HepG2 (cell line): Measurements from ENCODE around the gene EPC2. TPM values are rescaled to one million over a fixed set of nuclear protein-coding genes. Genes with fewer than 3 reads are reported as not detected.

ENCODE experiments used
- GATAD1 ChIP-seq: IDR thresholded peaks from 2 replicates; pipeline ENCODE4 v1.6.1; 2016; ENCODE audit warnings: missing genetic modification reagents, missing compliant biosample characterization
- KLF15 ChIP-seq: sonication (generic); formaldehyde crosslinking; IDR thresholded peaks from 2 replicates; pipeline ENCODE4 v1.8.1; 2023; ENCODE audit warnings: borderline replicate concordance, mild to moderate bottlenecking, inconsistent platforms, missing genetic modification reagents, mixed read lengths
- MLXIP ChIP-seq: sonication (generic); formaldehyde crosslinking; IDR thresholded peaks from 2 replicates; pipeline ENCODE4 v1.9.0; 2021; ENCODE audit warnings: missing genetic modification reagents, borderline replicate concordance
- POLR2AphosphoS2 ChIP-seq: IDR thresholded peaks from 2 replicates; pipeline ENCODE4 v1.6.1; 2011; ENCODE audit warnings: low read depth, low read length, improper control_type of control experiment
- RXRA ChIP-seq: sonication (generic); formaldehyde crosslinking; IDR thresholded peaks from 2 replicates; pipeline ENCODE4 v1.5.1; 2020; ENCODE audit warnings: missing genetic modification reagents
- SETDB1 ChIP-seq: sonication (generic); formaldehyde crosslinking; IDR thresholded peaks from 2 replicates; pipeline ENCODE4 v1.5.1; 2020; ENCODE audit warnings: missing genetic modification reagents, mild to moderate bottlenecking, borderline replicate concordance
- SUZ12 ChIP-seq: fragments of 150-350 bp; IDR thresholded peaks from 2 replicates; pipeline ENCODE4 v1.6.1; 2014; ENCODE audit warnings: low read depth, low read length
- ZBTB37 ChIP-seq: sonication (generic); formaldehyde crosslinking; IDR thresholded peaks from 2 replicates; pipeline ENCODE4 v1.4.0; 2020; ENCODE audit warnings: mild to moderate bottlenecking, missing genetic modification reagents
- ZNF768 ChIP-seq: sonication (generic); formaldehyde crosslinking; IDR thresholded peaks from 2 replicates; pipeline ENCODE4 v1.4.0; 2020; ENCODE audit warnings: missing genetic modification reagents
- polyA plus RNA-seq, 8 experiments: library from polyadenylated mRNA; depleted of rRNA in 3 of 8; stranded (reverse) in 7 of 8; unstranded in 1 of 8; fragments of >200 nt; fragmentation: Illumina TruSeq in 4 of 8; extraction: Trizol in 4 of 8; gene quantifications; 2 replicates each; pipeline versions ENCODE4 v1.2.1 to v1.2.3, GENCODE V29; 2011 to 2016; ENCODE audit warnings: low read depth in 4 of 8, missing spikeins in 1 of 8, mixed read lengths in 1 of 8; ENCODE audit not compliant: insufficient read depth in 1 of 8
- total RNA-seq, 5 experiments: library from RNA; depleted of rRNA; stranded (reverse); fragments of >200 nt; fragmentation: Illumina TruSeq; extraction: Trizol; gene quantifications; 2 replicates each; pipeline ENCODE4 v1.2.3, GENCODE V29; 2016; ENCODE audit warnings: low read depth in 1 of 5
- TF ChIP-seq, protein P1 (sequence below): sonication (generic); formaldehyde crosslinking; IDR thresholded peaks from 2 replicates; pipeline ENCODE4 v1.8.0; 2022; ENCODE audit warnings: missing genetic modification reagents, mild to moderate bottlenecking, moderate library complexity, borderline replicate concordance
- TF ChIP-seq, protein P2 (sequence below): sonication (generic); formaldehyde crosslinking; IDR thresholded peaks from 2 replicates; pipeline ENCODE4 v1.9.0; 2021; ENCODE audit warnings: mild to moderate bottlenecking, missing genetic modification reagents

The EPC2 gene
- total and polyA plus RNA-seq, 2 of the 13 experiments (the other 11 are each of a cell fraction or from before 2014, with no cell fraction given): 20.5 to 22.0 TPM

DNA sequence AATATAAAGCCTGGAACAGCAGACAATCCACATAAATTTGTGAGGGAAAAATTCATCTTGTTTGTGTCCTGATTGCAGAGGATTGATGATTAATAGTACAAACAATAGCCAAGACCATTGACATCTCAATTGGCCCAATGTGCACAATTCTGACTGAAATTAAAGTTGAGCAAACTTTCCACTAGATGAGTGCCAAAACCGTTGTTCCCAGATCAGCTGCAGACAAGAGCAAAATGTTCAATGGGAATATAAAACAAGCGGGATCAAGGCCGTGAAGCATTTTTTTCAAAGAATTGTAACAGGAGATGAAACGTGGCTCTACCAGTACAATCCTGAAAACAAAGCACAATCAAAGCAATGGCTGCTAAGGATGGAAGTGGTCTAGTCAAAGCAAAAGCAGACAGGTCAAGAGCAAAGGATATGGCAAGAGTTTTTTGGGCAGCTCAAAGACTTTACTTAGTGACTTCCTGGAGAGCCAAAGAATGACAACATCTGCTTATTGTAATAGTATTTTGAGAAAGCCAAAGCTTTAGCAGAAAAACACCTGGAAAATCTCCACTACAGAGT, 174.6 kb downstream of the EPC2 start (continued):
- TF ChIP-seq, protein P1, sequence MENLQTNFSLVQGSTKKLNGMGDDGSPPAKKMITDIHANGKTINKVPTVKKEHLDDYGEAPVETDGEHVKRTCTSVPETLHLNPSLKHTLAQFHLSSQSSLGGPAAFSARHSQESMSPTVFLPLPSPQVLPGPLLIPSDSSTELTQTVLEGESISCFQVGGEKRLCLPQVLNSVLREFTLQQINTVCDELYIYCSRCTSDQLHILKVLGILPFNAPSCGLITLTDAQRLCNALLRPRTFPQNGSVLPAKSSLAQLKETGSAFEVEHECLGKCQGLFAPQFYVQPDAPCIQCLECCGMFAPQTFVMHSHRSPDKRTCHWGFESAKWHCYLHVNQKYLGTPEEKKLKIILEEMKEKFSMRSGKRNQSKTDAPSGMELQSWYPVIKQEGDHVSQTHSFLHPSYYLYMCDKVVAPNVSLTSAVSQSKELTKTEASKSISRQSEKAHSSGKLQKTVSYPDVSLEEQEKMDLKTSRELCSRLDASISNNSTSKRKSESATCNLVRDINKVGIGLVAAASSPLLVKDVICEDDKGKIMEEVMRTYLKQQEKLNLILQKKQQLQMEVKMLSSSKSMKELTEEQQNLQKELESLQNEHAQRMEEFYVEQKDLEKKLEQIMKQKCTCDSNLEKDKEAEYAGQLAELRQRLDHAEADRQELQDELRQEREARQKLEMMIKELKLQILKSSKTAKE (CRISPR knock-in tag): no peak
- no peak for TF ChIP-seq SUZ12
- TF ChIP-seq RXRA: no peak
- TF ChIP-seq SETDB1: no peak
- TF ChIP-seq ZBTB37 (CRISPR knock-in tag): no peak
- TF ChIP-seq KLF15 (CRISPR knock-in tag): no peak
- TF ChIP-seq MLXIP: no peak
- no peak for TF ChIP-seq POLR2AphosphoS2
- TF ChIP-seq, protein P2, sequence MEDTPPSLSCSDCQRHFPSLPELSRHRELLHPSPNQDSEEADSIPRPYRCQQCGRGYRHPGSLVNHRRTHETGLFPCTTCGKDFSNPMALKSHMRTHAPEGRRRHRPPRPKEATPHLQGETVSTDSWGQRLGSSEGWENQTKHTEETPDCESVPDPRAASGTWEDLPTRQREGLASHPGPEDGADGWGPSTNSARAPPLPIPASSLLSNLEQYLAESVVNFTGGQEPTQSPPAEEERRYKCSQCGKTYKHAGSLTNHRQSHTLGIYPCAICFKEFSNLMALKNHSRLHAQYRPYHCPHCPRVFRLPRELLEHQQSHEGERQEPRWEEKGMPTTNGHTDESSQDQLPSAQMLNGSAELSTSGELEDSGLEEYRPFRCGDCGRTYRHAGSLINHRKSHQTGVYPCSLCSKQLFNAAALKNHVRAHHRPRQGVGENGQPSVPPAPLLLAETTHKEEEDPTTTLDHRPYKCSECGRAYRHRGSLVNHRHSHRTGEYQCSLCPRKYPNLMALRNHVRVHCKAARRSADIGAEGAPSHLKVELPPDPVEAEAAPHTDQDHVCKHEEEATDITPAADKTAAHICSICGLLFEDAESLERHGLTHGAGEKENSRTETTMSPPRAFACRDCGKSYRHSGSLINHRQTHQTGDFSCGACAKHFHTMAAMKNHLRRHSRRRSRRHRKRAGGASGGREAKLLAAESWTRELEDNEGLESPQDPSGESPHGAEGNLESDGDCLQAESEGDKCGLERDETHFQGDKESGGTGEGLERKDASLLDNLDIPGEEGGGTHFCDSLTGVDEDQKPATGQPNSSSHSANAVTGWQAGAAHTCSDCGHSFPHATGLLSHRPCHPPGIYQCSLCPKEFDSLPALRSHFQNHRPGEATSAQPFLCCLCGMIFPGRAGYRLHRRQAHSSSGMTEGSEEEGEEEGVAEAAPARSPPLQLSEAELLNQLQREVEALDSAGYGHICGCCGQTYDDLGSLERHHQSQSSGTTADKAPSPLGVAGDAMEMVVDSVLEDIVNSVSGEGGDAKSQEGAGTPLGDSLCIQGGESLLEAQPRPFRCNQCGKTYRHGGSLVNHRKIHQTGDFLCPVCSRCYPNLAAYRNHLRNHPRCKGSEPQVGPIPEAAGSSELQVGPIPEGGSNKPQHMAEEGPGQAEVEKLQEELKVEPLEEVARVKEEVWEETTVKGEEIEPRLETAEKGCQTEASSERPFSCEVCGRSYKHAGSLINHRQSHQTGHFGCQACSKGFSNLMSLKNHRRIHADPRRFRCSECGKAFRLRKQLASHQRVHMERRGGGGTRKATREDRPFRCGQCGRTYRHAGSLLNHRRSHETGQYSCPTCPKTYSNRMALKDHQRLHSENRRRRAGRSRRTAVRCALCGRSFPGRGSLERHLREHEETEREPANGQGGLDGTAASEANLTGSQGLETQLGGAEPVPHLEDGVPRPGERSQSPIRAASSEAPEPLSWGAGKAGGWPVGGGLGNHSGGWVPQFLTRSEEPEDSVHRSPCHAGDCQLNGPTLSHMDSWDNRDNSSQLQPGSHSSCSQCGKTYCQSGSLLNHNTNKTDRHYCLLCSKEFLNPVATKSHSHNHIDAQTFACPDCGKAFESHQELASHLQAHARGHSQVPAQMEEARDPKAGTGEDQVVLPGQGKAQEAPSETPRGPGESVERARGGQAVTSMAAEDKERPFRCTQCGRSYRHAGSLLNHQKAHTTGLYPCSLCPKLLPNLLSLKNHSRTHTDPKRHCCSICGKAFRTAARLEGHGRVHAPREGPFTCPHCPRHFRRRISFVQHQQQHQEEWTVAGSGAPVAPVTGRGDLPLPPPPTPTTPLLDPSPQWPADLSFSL: no peak
- TF ChIP-seq GATAD1 (CRISPR knock-in tag): no peak
- TF ChIP-seq ZNF768 (CRISPR knock-in tag): no peak
